SK-N-SH (cell line): ENCODE results near the gene AAMDC. TPM values are rescaled to one million over a fixed set of nuclear protein-coding genes. Genes with fewer than 3 reads are reported as not detected.
"Not testable (repeated sequence)": the region's sequence is repeated elsewhere in the genome, so short reads cannot be mapped to it uniquely, and the experiment has no call there.

ENCODE experiments used
- CTCF ChIA-PET: fragments of 300-600, 350-600 bp; formaldehyde crosslinking; extraction: SDS; loops from one replicate; lab custom pipeline; 2021; lab: Yijun Ruan, JAX
- POLR2A ChIA-PET: fragments of 350-600 bp; sonication (Branson Sonifier 250); formaldehyde crosslinking; extraction: SDS; loops from one replicate; lab custom pipeline; 2020; ENCODE audit warnings: antibody characterized with exemption, inconsistent platforms; lab: Yijun Ruan, JAX
- DNase-seq: peaks from one replicate; pipeline ENCODE4 v3.0.0; 2012
- H2AFZ ChIP-seq: fragments of 200-600 bp; sonication (generic); 2 replicates; pipeline ENCODE4 v1.8.1; 2016; ENCODE audit warnings: antibody characterized with exemption, mild to moderate bottlenecking, low read depth
- H3F3A ChIP-seq: fragments of 200-600 bp; sonication (generic); replicated peaks from 2 replicates; pipeline ENCODE3; 2016; ENCODE audit warnings: antibody characterized with exemption, mild to moderate bottlenecking; ENCODE audit not compliant: insufficient read depth
- H3K27ac ChIP-seq, 2 experiments: fragments of 200-500 bp in 1 of 2; fragments of 200-600 bp in 1 of 2; sonication (Bioruptor generic) in 1 of 2; sonication (generic), shearing (Covaris generic) in 1 of 2; 2 replicates each; pipeline versions ENCODE4 v1.5.1 to v1.6.1; 2014 to 2016; ENCODE audit warnings: low read depth in 2 of 2, inconsistent platforms in 1 of 2, low read length in 1 of 2, mild to moderate bottlenecking in 1 of 2, mixed read lengths in 1 of 2
- H3K27me3 ChIP-seq: fragments of 200-600 bp; sonication (generic), shearing (Covaris generic); 2 replicates; pipeline ENCODE4 v1.6.1; 2016; ENCODE audit warnings: mixed run types; ENCODE audit not compliant: insufficient read depth
- H3K36me3 ChIP-seq, 2 experiments: fragments of 200-500 bp in 1 of 2; fragments of 200-600 bp in 1 of 2; sonication (Bioruptor generic) in 1 of 2; sonication (generic) in 1 of 2; replicated peaks in 1 of 2; 2 replicates each; pipeline versions ENCODE3 to v1.5.1; 2014 to 2016; ENCODE audit warnings: low read length in 1 of 2, mild to moderate bottlenecking in 1 of 2; ENCODE audit not compliant: insufficient read depth in 2 of 2, control insufficient read depth in 1 of 2
- H3K4me1 ChIP-seq, 2 experiments: fragments of 200-500 bp in 1 of 2; fragments of 200-600 bp in 1 of 2; sonication (Bioruptor generic) in 1 of 2; sonication (generic), shearing (Covaris generic) in 1 of 2; 2 replicates each; pipeline versions ENCODE4 v1.5.1 to v1.6.1; 2014 to 2016; ENCODE audit warnings: low read depth in 1 of 2, low read length in 1 of 2, mixed run types in 1 of 2; ENCODE audit not compliant: insufficient read depth in 2 of 2, control insufficient read depth in 1 of 2
- H3K4me2 ChIP-seq: fragments of 200-600 bp; sonication (generic), shearing (Covaris generic); 2 replicates; pipeline ENCODE4 v1.6.1; 2017; ENCODE audit warnings: mixed run types
- H3K4me3 ChIP-seq, 2 experiments: fragments of 200-500 bp in 1 of 2; fragments of 200-600 bp in 1 of 2; sonication (Bioruptor generic) in 1 of 2; sonication (generic), shearing (Covaris generic) in 1 of 2; 2 replicates each; pipeline versions ENCODE4 v1.5.1 to v1.8.1; 2014 to 2016; ENCODE audit warnings: low read depth in 2 of 2, inconsistent platforms in 1 of 2, low read length in 1 of 2, mild to moderate bottlenecking in 1 of 2, mixed read lengths in 1 of 2, moderate library complexity in 1 of 2
- H3K79me2 ChIP-seq: fragments of 200-600 bp; sonication (generic); 2 replicates; pipeline ENCODE4 v1.8.1; 2017; ENCODE audit warnings: mild to moderate bottlenecking; ENCODE audit not compliant: insufficient read depth
- H3K9ac ChIP-seq: fragments of 200-600 bp; sonication (generic); 2 replicates; pipeline ENCODE4 v1.6.1; 2017; ENCODE audit warnings: mixed run types
- H3K9me2 ChIP-seq: fragments of 200-600 bp; sonication (generic); 2 replicates; pipeline ENCODE4 v1.6.1; 2017; ENCODE audit warnings: mixed run types
- H3K9me3 ChIP-seq: fragments of 200-600 bp; sonication (generic); 2 replicates; pipeline ENCODE4 v1.6.1; 2017; ENCODE audit warnings: mixed run types, mild to moderate bottlenecking, moderate library complexity
- H4K20me1 ChIP-seq: fragments of 200-600 bp; sonication (generic); 2 replicates; pipeline ENCODE4 v1.6.1; 2017; ENCODE audit warnings: mild to moderate bottlenecking, mixed run types; ENCODE audit not compliant: insufficient read depth
- CHD2 ChIP-seq: fragments of 150-350 bp; IDR thresholded peaks from 2 replicates; pipeline ENCODE4 v1.6.1; 2018; ENCODE audit warnings: low read length; ENCODE audit not compliant: partially characterized antibody
- ELF1 ChIP-seq: IDR thresholded peaks from 2 replicates; pipeline ENCODE4 v1.4.0; 2012
- EP300 ChIP-seq, 2 experiments: IDR thresholded peaks; 2 replicates each; pipeline versions ENCODE4 v1.4.0 to v1.6.1; 2012; ENCODE audit warnings: borderline replicate concordance in 1 of 2, low read depth in 1 of 2, low read length in 1 of 2
- FOSL2 ChIP-seq: IDR thresholded peaks from 2 replicates; pipeline ENCODE4 v1.4.0; 2012; ENCODE audit warnings: low read depth, mild to moderate bottlenecking, moderate library complexity, borderline replicate concordance
- FOXJ3 ChIP-seq: sonication (generic); formaldehyde crosslinking; IDR thresholded peaks from 2 replicates; pipeline ENCODE4 v1.5.1; 2020; ENCODE audit warnings: mild to moderate bottlenecking, missing genetic modification reagents
- FOXM1 ChIP-seq: IDR thresholded peaks from 2 replicates; pipeline ENCODE4 v1.4.0; 2012; ENCODE audit warnings: low read depth, mild to moderate bottlenecking
- GABPA ChIP-seq: IDR thresholded peaks from 2 replicates; pipeline ENCODE4 v1.4.0; 2012; ENCODE audit warnings: low read depth, mild to moderate bottlenecking
- MXI1 ChIP-seq: IDR thresholded peaks from 2 replicates; pipeline ENCODE4 v1.6.1; 2012; ENCODE audit warnings: mild to moderate bottlenecking, low read depth, low read length, improper control_type of control experiment
- PBX3 ChIP-seq: IDR thresholded peaks from 2 replicates; pipeline ENCODE4; 2012
- REST ChIP-seq: IDR thresholded peaks from 2 replicates; pipeline ENCODE4 v1.6.1; 2012; ENCODE audit warnings: mild to moderate bottlenecking, low read depth, low read length, moderate library complexity
- RXRA ChIP-seq: IDR thresholded peaks from 2 replicates; pipeline ENCODE4 v1.4.0; 2012; ENCODE audit warnings: low read depth, mild to moderate bottlenecking, borderline replicate concordance
- TCF12 ChIP-seq: IDR thresholded peaks from 2 replicates; pipeline ENCODE4 v1.4.0; 2012
- YY1 ChIP-seq: IDR thresholded peaks from 2 replicates; pipeline ENCODE4 v1.4.0; 2012; ENCODE audit warnings: low read depth, mild to moderate bottlenecking
- ZBTB33 ChIP-seq: IDR thresholded peaks from 2 replicates; pipeline ENCODE4 v1.4.0; 2012; ENCODE audit warnings: low read depth, borderline replicate concordance
- WGBS: methylation state at CpG from one replicate; pipeline ENCODE4 v1.1.6; 2017; ENCODE audit warnings: low lambda C conversion rate; 5-methylcytosine and 5-hydroxymethylcytosine counted together
- polyA plus RNA-seq, 3 experiments: library from polyadenylated mRNA; depleted of rRNA; stranded (reverse); fragments of >200 nt; gene quantifications; 2 replicates each; pipeline ENCODE4 v1.2.3, GENCODE V29; 2012
- TF ChIP-seq, protein P1 (sequence below): fragments of 200-600 bp; sonication (generic); IDR thresholded peaks from 2 replicates; pipeline ENCODE4 v1.6.1; 2017; ENCODE audit warnings: antibody characterized with exemption, mild to moderate bottlenecking, moderate library complexity

The AAMDC gene
- polyA plus RNA-seq, 1 of the 3 experiments (the other 2 are of a cell fraction): 66.6 TPM

DNA sequence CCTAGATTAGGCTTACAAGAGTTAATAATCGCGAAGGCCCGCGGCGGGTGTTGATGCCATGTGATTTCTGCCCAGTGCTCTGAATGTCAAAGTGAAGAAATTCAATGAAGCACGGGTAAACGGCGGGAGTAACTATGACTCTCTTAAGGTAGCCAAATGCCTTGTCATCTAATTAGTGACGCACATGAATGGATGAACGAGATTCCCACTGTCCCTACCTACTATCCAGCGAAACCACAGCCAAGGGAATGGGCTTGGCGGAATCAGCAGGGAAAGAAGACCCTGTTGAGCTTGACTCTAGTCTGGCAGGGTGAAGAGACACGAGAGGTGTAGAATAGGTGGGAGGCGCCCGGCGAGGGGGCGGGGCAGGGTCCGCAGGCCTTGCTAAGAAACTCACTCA is 65.5 kb downstream of the AAMDC start:
- no peak overlapping the region for H3K4me2 ChIP-seq
- no peak overlapping the region for H2AFZ ChIP-seq
- H3K9ac ChIP-seq: no peak overlapping the region
- no peak for TF ChIP-seq TCF12
- TF ChIP-seq ZBTB33: no peak
- no peak for TF ChIP-seq YY1
- no peak for TF ChIP-seq ELF1
- TF ChIP-seq GABPA: no peak
- TF ChIP-seq REST: no peak
- no peak for TF ChIP-seq FOXM1
- TF ChIP-seq PBX3: no peak
- TF ChIP-seq, protein P1, sequence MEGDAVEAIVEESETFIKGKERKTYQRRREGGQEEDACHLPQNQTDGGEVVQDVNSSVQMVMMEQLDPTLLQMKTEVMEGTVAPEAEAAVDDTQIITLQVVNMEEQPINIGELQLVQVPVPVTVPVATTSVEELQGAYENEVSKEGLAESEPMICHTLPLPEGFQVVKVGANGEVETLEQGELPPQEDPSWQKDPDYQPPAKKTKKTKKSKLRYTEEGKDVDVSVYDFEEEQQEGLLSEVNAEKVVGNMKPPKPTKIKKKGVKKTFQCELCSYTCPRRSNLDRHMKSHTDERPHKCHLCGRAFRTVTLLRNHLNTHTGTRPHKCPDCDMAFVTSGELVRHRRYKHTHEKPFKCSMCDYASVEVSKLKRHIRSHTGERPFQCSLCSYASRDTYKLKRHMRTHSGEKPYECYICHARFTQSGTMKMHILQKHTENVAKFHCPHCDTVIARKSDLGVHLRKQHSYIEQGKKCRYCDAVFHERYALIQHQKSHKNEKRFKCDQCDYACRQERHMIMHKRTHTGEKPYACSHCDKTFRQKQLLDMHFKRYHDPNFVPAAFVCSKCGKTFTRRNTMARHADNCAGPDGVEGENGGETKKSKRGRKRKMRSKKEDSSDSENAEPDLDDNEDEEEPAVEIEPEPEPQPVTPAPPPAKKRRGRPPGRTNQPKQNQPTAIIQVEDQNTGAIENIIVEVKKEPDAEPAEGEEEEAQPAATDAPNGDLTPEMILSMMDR: no peak
- no peak for TF ChIP-seq CHD2
- no peak for TF ChIP-seq RXRA
- no peak for TF ChIP-seq EP300 (IDR thresholded peaks at IDR 0.05; ENCODE audit: borderline replicate concordance in 1 of 2, low read depth in 1 of 2, low read length in 1 of 2)
- no peak for TF ChIP-seq MXI1
- no peak for TF ChIP-seq FOXJ3 (CRISPR knock-in tag)
- TF ChIP-seq FOSL2: no peak
- H3K79me2 ChIP-seq: no peaks in the 10 kb centered on the region
- POLR2A ChIA-PET: no interaction called here
- no peaks in the 10 kb centered on the region for H3K9me3 ChIP-seq
- no peak for DNase-seq
- H3K27me3 ChIP-seq: no peaks in the 10 kb centered on the region
- no peak overlapping the region for H3K4me3 ChIP-seq
- CTCF ChIA-PET: no interaction called here
- H4K20me1 ChIP-seq: no peaks in the 10 kb centered on the region
- peaks cover 7 to 21% of the 10 kb centered on the region in 2 experiments for H3K36me3 ChIP-seq
- peaks cover 2 to 16% of the 10 kb centered on the region in 2 experiments; a peak in 2 of 4 replicates for H3K4me1 ChIP-seq
- 98% methylated on average over 18 of the region's 18 CpGs for WGBS
- H3F3A ChIP-seq: peaks cover 21% of the 10 kb centered on the region
- H3K9me2 ChIP-seq: no peaks in the 10 kb centered on the region
- H3K27ac ChIP-seq: no peak overlapping the region

DNA sequence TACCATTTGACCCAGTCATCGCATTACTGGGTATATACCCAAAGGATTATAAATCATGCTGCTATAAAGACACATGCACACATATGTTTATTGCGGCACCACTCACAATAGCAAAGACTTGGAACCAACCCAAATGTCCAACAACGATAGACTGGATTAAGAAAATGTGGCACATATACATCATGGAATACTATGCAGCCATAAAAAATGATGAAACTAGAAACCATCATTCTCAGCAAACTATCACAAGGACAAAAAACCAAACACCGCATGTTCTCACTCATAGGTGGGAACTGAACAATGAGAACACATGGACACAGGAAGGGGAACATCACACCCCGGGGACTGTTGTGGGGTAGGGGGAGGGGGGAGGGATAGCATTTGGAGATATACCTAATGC is 68.1 kb downstream of the AAMDC start:
- DNase-seq, H4K20me1 ChIP-seq, H3K4me3 ChIP-seq, POLR2A ChIA-PET, CTCF ChIA-PET, H3K9me3 ChIP-seq, H2AFZ ChIP-seq, H3K4me2 ChIP-seq, H3K27me3 ChIP-seq, H3K9me2 ChIP-seq, H3K79me2 ChIP-seq, H3K9ac ChIP-seq: not testable (repeated sequence)
- Histone ChIP-seq H3F3A (peaks cover 31% of the 10 kb centered on the region), H3K27ac (peak overlapping the region in 1 of 2 experiments; percentile 95; a peak in 1 of 4 replicates), H3K36me3 (peaks cover 3 to 31% of the 10 kb centered on the region in 2 experiments), H3K4me1 (peaks cover 0 to 13% of the 10 kb centered on the region in 2 experiments; a peak in 1 of 4 replicates)
- WGBS: 89% methylated on average over 5 of the region's 5 CpGs
